H1 (cell line): ENCODE data around the gene ZNF683. TPM values are rescaled to one million over a fixed set of nuclear protein-coding genes. Genes with fewer than 3 reads are reported as not detected.
A peak's percentile ranks its signal among the peaks of the same experiment; 100 is the strongest.

Source experiments
- BACH1 ChIP-seq: IDR thresholded peaks from 2 replicates; pipeline ENCODE4 v1.6.1; 2012; ENCODE audit warnings: low read length, improper control_type of control experiment
- BCL11A ChIP-seq, 2 experiments: IDR thresholded peaks; one replicate each; pipeline ENCODE4 v1.6.1; 2011; ENCODE audit warnings: low read depth in 2 of 2, low read length in 2 of 2, mild to moderate bottlenecking in 2 of 2
- HDAC2 ChIP-seq, 2 experiments: fragments of 300-600 bp in 1 of 2; sonication (generic) in 1 of 2; IDR thresholded peaks; 2 replicates each; pipeline ENCODE4 v1.6.1; 2011 to 2012; ENCODE audit warnings: low read depth in 2 of 2, low read length in 2 of 2, mild to moderate bottlenecking in 2 of 2, moderate library complexity in 2 of 2, borderline replicate concordance in 1 of 2, inconsistent platforms in 1 of 2
- JUN ChIP-seq: IDR thresholded peaks from 2 replicates; pipeline ENCODE4 v1.6.1; 2011; ENCODE audit warnings: low read depth, mild to moderate bottlenecking, improper control_type of control experiment, low read length
- KDM4A ChIP-seq: IDR thresholded peaks from one replicate; pipeline ENCODE4 v1.7.1; 2012; ENCODE audit warnings: low read depth, mild to moderate bottlenecking, moderate library complexity, low read length, inconsistent platforms; ENCODE audit not compliant: severe bottlenecking
- POLR2AphosphoS5 ChIP-seq: IDR thresholded peaks from 2 replicates; pipeline ENCODE4 v1.6.1; 2011; ENCODE audit warnings: low read depth, low read length
- SUZ12 ChIP-seq: fragments of 200-600 bp; sonication (generic); IDR thresholded peaks from 2 replicates; pipeline ENCODE4 v1.6.1; 2012; ENCODE audit warnings: mild to moderate bottlenecking, inconsistent platforms, low read length, moderate library complexity, mixed read lengths
- polyA plus RNA-seq, 7 experiments: library from polyadenylated mRNA; depleted of rRNA in 3 of 7; stranded (reverse) in 5 of 7; unstranded in 2 of 7; fragments of >200 nt in 5 of 7; fragments of 200-250 nt in 2 of 7; gene quantifications; 1 replicate in 5 of 7; 2 replicates in 1 of 7; 4 replicates in 1 of 7; pipeline versions ENCODE4 v1.2.1 to v1.2.3, GENCODE V29; 2011 to 2013; ENCODE audit warnings: missing spikeins in 2 of 7, mixed read lengths in 2 of 7
- total RNA-seq: library from RNA; stranded (reverse); fragmentation: NEBNext Ultra II Directional; extraction: Animal tissue kit (Norgen Biotek cat#: 25700); gene quantifications from 2 replicates; pipeline ENCODE4 v1.2.1, GENCODE V29; 2021
- TF ChIP-seq, protein P1 (sequence below): IDR thresholded peaks from 2 replicates; pipeline ENCODE4 v1.6.1; 2011; ENCODE audit warnings: low read length, improper control_type of control experiment
- TF ChIP-seq, protein P2 (sequence below): IDR thresholded peaks from 2 replicates; pipeline ENCODE4 v1.6.1; 2012; ENCODE audit warnings: inconsistent platforms

Gene ZNF683
- total and polyA plus RNA-seq, 2 of the 8 experiments (the other 6 are each of a cell fraction or from before 2014, with no cell fraction given): not detected

DNA sequence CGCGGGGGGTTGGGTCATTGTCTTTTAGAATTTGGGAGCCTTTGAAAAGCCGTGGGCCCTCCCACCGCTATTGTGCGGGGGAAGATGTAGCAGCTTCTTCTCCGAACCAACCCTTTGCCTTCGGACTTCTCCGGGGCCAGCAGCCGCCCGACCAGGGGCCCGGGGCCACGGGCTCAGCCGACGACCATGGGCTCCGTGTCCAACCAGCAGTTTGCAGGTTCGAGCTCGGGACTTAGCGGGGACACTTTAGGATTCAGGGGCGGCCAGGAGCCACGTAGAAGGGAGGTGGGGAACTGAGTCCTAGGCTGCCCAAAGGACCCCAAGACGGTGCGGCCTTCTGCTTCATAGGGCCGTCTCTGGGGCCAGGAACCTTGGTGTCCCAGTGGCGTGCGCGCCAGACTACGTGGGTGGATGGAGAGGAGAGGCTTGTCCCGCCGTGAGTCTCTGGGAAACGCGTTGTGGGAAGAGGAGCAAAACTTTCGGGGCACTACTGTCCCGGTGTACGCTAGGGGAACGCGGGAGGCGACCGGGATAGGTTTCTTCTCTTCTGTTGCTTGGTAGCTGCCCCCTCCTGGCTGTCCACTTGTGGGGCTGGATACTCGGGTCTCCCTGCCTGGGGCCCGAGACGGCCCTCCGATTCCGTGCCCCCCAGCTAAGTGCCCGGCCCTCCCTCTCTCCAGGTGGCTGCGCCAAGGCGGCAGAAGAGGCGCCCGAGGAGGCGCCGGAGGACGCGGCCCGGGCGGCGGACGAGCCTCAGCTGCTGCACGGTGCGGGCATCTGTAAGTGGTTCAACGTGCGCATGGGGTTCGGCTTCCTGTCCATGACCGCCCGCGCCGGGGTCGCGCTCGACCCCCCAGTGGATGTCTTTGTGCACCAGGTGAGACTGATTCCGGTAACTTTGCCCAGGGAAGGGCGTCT lies 38.4 kb upstream of the ZNF683 start, which contains the start of gene LIN28A (continued):
- TF ChIP-seq HDAC2 (IDR thresholded peaks at IDR 0.05; ENCODE audit: borderline replicate concordance in 1 of 2, low read depth in 2 of 2, low read length in 2 of 2) (no peak; a peak in 1 of 4 replicates), KDM4A (no peak), BCL11A (IDR thresholded peaks at IDR 0.05; ENCODE audit: low read depth in 2 of 2, low read length in 2 of 2) (no peak), SUZ12 (no peak), POLR2AphosphoS5 (peak; percentile 31), JUN (no peak), BACH1 (no peak)
- TF ChIP-seq, protein P1, sequence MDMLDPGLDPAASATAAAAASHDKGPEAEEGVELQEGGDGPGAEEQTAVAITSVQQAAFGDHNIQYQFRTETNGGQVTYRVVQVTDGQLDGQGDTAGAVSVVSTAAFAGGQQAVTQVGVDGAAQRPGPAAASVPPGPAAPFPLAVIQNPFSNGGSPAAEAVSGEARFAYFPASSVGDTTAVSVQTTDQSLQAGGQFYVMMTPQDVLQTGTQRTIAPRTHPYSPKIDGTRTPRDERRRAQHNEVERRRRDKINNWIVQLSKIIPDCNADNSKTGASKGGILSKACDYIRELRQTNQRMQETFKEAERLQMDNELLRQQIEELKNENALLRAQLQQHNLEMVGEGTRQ: no peak
- TF ChIP-seq, protein P2, sequence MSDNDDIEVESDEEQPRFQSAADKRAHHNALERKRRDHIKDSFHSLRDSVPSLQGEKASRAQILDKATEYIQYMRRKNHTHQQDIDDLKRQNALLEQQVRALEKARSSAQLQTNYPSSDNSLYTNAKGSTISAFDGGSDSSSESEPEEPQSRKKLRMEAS: no peak
